Thyroid gland (tissue), 4 donors: ENCODE results near the gene TNKS2.

Experiments used
- POLR2A ChIP-seq, 2 donors: fragments of 450-650 bp; IDR thresholded peaks; one replicate each; pipeline ENCODE4 v1.6.1; 2017; ENCODE audit warnings: antibody characterized with exemption in 2 of 2, mild to moderate bottlenecking in 2 of 2, moderate library complexity in 1 of 2
- TF ChIP-seq, protein P1 (sequence below), 6 experiments: fragments of 200-600 bp in 3 of 6; fragments of 450-650 bp in 3 of 6; sonication (generic) in 3 of 6; IDR thresholded peaks; one replicate each; pipeline ENCODE4 v1.5.1; 2016 to 2019; ENCODE audit warnings: antibody characterized with exemption in 6 of 6, mild to moderate bottlenecking in 2 of 6, inconsistent platforms in 1 of 6, moderate library complexity in 1 of 6

DNA sequence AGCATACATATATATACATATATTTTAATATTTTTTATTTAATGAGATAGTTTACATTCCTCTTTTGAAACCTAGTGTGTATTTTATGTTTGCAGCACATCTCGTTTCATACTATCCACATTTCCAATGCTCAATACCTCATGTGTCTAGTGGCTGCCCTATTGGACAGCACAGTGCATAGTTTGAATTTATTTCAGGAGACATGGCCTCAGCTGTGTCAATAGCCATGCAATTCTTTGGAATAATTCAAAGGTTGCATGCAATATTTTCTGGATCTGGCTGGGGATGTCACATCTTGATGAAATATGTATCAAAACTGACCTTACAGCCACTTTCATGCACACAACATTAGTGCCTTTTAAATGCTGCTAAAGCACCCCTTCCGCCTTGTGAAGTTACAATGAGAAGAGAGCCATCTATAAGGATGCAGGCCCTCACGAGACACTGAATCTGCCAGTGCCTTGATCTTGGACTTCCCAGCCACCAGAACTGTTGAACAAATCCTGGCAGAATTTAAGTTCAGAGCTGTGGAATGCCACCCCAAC lies 98.1 kb downstream of the TNKS2 start:
- no peak for TF ChIP-seq POLR2A (IDR thresholded peaks at IDR 0.05)
- TF ChIP-seq, protein P1, sequence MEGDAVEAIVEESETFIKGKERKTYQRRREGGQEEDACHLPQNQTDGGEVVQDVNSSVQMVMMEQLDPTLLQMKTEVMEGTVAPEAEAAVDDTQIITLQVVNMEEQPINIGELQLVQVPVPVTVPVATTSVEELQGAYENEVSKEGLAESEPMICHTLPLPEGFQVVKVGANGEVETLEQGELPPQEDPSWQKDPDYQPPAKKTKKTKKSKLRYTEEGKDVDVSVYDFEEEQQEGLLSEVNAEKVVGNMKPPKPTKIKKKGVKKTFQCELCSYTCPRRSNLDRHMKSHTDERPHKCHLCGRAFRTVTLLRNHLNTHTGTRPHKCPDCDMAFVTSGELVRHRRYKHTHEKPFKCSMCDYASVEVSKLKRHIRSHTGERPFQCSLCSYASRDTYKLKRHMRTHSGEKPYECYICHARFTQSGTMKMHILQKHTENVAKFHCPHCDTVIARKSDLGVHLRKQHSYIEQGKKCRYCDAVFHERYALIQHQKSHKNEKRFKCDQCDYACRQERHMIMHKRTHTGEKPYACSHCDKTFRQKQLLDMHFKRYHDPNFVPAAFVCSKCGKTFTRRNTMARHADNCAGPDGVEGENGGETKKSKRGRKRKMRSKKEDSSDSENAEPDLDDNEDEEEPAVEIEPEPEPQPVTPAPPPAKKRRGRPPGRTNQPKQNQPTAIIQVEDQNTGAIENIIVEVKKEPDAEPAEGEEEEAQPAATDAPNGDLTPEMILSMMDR (IDR thresholded peaks at IDR 0.05) = no peak
